H9 (cell line): ENCODE results near the gene ADAMTS16. TPM values are rescaled to one million over a fixed set of nuclear protein-coding genes. Genes with fewer than 3 reads are reported as not detected.

Experiments used
- DNase-seq: peaks from one replicate; pipeline ENCODE4 v3.0.0-alpha.2; 2017
- H2AFZ ChIP-seq: one replicate; pipeline ENCODE4 v1.6.1; 2013; ENCODE audit warnings: mild to moderate bottlenecking, low read length, control low read depth, moderate library complexity
- H2AK5ac ChIP-seq: 2 replicates; pipeline ENCODE4 v1.6.1; 2013; ENCODE audit warnings: low read length, control low read depth, mixed read lengths; ENCODE audit not compliant: insufficient read length
- H2BK120ac ChIP-seq: one replicate; pipeline ENCODE4 v1.6.1; 2013; ENCODE audit warnings: low read depth, mild to moderate bottlenecking, low read length, control low read depth, inconsistent platforms; ENCODE audit not compliant: poor library complexity, severe bottlenecking
- H2BK12ac ChIP-seq: 2 replicates; pipeline ENCODE4 v1.6.1; 2013; ENCODE audit warnings: low read length, control low read depth, mixed read lengths, low read depth; ENCODE audit not compliant: insufficient read length
- H2BK15ac ChIP-seq: 2 replicates; pipeline ENCODE4 v1.6.1; 2013; ENCODE audit warnings: low read depth, low read length, control low read depth
- H2BK20ac ChIP-seq: one replicate; pipeline ENCODE4 v1.6.1; 2013; ENCODE audit warnings: low read depth, mild to moderate bottlenecking, low read length, control low read depth, inconsistent platforms; ENCODE audit not compliant: poor library complexity, severe bottlenecking
- H2BK5ac ChIP-seq: 2 replicates; pipeline ENCODE4 v1.6.1; 2013; ENCODE audit warnings: low read length, control low read depth, mixed read lengths; ENCODE audit not compliant: insufficient read length
- H3K14ac ChIP-seq: 2 replicates; pipeline ENCODE4 v1.6.1; 2013; ENCODE audit warnings: low read length, control low read depth; ENCODE audit not compliant: insufficient read depth
- H3K18ac ChIP-seq: 2 replicates; pipeline ENCODE4 v1.6.1; 2013; ENCODE audit warnings: low read depth, mild to moderate bottlenecking, mixed read lengths, low read length, control low read depth; ENCODE audit not compliant: insufficient read length
- H3K23ac ChIP-seq: 2 replicates; pipeline ENCODE4 v1.6.1; 2013; ENCODE audit warnings: low read length, control low read depth, mixed read lengths, low read depth; ENCODE audit not compliant: insufficient read length
- H3K23me2 ChIP-seq: 2 replicates; pipeline ENCODE4 v1.6.1; 2013; ENCODE audit warnings: low read depth, mild to moderate bottlenecking, mixed read lengths, low read length, control low read depth; ENCODE audit not compliant: insufficient read length, poor library complexity, severe bottlenecking
- H3K27ac ChIP-seq: 2 replicates; pipeline ENCODE4 v1.5.1; 2013; ENCODE audit warnings: low read length, control low read depth, mixed read lengths, low read depth; ENCODE audit not compliant: insufficient read length
- H3K27me3 ChIP-seq: 2 replicates; pipeline ENCODE4 v1.6.1; 2013; ENCODE audit warnings: low read length, control low read depth, inconsistent platforms; ENCODE audit not compliant: insufficient read depth
- H3K4ac ChIP-seq: 2 replicates; pipeline ENCODE4 v1.6.1; 2013; ENCODE audit warnings: low read depth, mild to moderate bottlenecking, control low read depth, inconsistent platforms, low read length, moderate library complexity
- H3K4me1 ChIP-seq: 2 replicates; pipeline ENCODE4 v1.6.1; 2013; ENCODE audit warnings: low read length, control low read depth, inconsistent platforms; ENCODE audit not compliant: insufficient read depth
- H3K4me2 ChIP-seq: 2 replicates; pipeline ENCODE4 v1.6.1; 2013; ENCODE audit warnings: low read length, control low read depth, mixed read lengths; ENCODE audit not compliant: insufficient read length, insufficient read depth
- H3K56ac ChIP-seq: 2 replicates; pipeline ENCODE4 v1.6.1; 2013; ENCODE audit warnings: low read depth, mild to moderate bottlenecking, mixed read lengths, low read length, control low read depth; ENCODE audit not compliant: insufficient read length
- H3K79me1 ChIP-seq: 2 replicates; pipeline ENCODE4 v1.6.1; 2013; ENCODE audit warnings: low read depth, mild to moderate bottlenecking, moderate library complexity, low read length, control low read depth, inconsistent platforms; ENCODE audit not compliant: insufficient read depth, poor library complexity, severe bottlenecking
- H3K79me2 ChIP-seq: 2 replicates; pipeline ENCODE4 v1.6.1; 2013; ENCODE audit warnings: low read length, control low read depth, inconsistent platforms; ENCODE audit not compliant: insufficient read depth
- H3K9ac ChIP-seq: 2 replicates; pipeline ENCODE4 v1.6.1; 2013; ENCODE audit warnings: low read length, control low read depth, mixed read lengths; ENCODE audit not compliant: insufficient read length; ENCODE audit errors: extremely low read depth
- H3K9me3 ChIP-seq: one replicate; pipeline ENCODE4 v1.6.1; 2013; ENCODE audit warnings: low read depth, low read length, inconsistent platforms; ENCODE audit not compliant: control insufficient read depth
- H3T11ph ChIP-seq: one replicate; pipeline ENCODE4 v1.6.1; 2013; ENCODE audit warnings: mild to moderate bottlenecking, low read length, control low read depth, inconsistent platforms
- H4K20me1 ChIP-seq: one replicate; pipeline ENCODE4 v1.6.1; 2013; ENCODE audit not compliant: control insufficient read depth, insufficient read length, insufficient read depth
- H4K5ac ChIP-seq: 2 replicates; pipeline ENCODE4 v1.6.1; 2013; ENCODE audit warnings: low read depth, mild to moderate bottlenecking, mixed read lengths, low read length, control low read depth; ENCODE audit not compliant: insufficient read length
- H4K8ac ChIP-seq: replicated peaks from 2 replicates; pipeline ENCODE4 v1.6.1; 2013; ENCODE audit warnings: low read length, control low read depth, mixed read lengths, low read depth; ENCODE audit not compliant: insufficient read length
- H4K91ac ChIP-seq: 2 replicates; pipeline ENCODE4 v1.6.1; 2013; ENCODE audit warnings: low read depth, mild to moderate bottlenecking, moderate library complexity, mixed read lengths, low read length, control low read depth; ENCODE audit not compliant: insufficient read length
- H3K27ac Mint-ChIP-seq, 3 experiments: 2 replicates in 2 of 3; 3 replicates in 1 of 3; pipeline ENCODE4 v1.8.0; 2020 to 2021; ENCODE audit warnings: mixed read lengths in 3 of 3, mild to moderate bottlenecking in 1 of 3, moderate library complexity in 1 of 3
- H3K27me3 Mint-ChIP-seq: 2 replicates; pipeline ENCODE4 v1.8.0; 2021; ENCODE audit warnings: low read depth, mild to moderate bottlenecking, moderate library complexity, mixed read lengths
- H3K36me3 Mint-ChIP-seq, 3 experiments: 2 replicates in 2 of 3; 3 replicates in 1 of 3; pipeline ENCODE4 v1.8.0; 2020 to 2021; ENCODE audit warnings: low read depth in 3 of 3, mixed read lengths in 3 of 3; ENCODE audit not compliant: insufficient read depth in 1 of 3
- H3K4me1 Mint-ChIP-seq, 2 experiments: 2 replicates each; pipeline ENCODE4 v1.8.0; 2020; ENCODE audit warnings: mixed read lengths in 2 of 2
- H3K4me3 Mint-ChIP-seq, 2 experiments: 2 replicates in 1 of 2; 3 replicates in 1 of 2; pipeline ENCODE4 v1.8.0; 2020 to 2021; ENCODE audit warnings: mild to moderate bottlenecking in 2 of 2, mixed read lengths in 2 of 2, moderate library complexity in 1 of 2
- H3K9me3 Mint-ChIP-seq, 2 experiments: 2 replicates in 1 of 2; 3 replicates in 1 of 2; pipeline ENCODE4 v1.8.0; 2020; ENCODE audit warnings: mild to moderate bottlenecking in 2 of 2, mixed read lengths in 2 of 2, moderate library complexity in 1 of 2
- CTCF ChIP-seq: fragments of 200-600 bp; sonication (generic); conservative IDR thresholded peaks from 3 replicates; pipeline ENCODE4 v1.8.0; 2021; ENCODE audit warnings: antibody characterized with exemption, mild to moderate bottlenecking
- WGBS: extraction: QIAGEN DNeasy Blood & Tissue Kit; methylation state at CpG from one replicate; pipeline ENCODE4 v1.1.7; 2013; ENCODE audit warnings: missing lambda C conversion rate, low lambda C conversion rate, mixed read lengths; ENCODE audit not compliant: insufficient read length; ENCODE audit errors: extremely low coverage; 5-methylcytosine and 5-hydroxymethylcytosine counted together
- total RNA-seq: library from RNA; stranded (reverse); gene quantifications from 2 replicates; pipeline ENCODE4 v1.2.1, GENCODE V29; 2021

The ADAMTS16 gene
- total RNA-seq, 1 experiment from 2014 or later = 4.5 TPM

GRCh38 chr5:5209089-5209488 is 69.0 kb downstream of the ADAMTS16 start:
- Histone ChIP-seq H4K20me1 (no peaks in the 10 kb centered on the region), H3K4me1 (no peaks in the 10 kb centered on the region), H3K14ac (no peak overlapping the region), H2AFZ (no peak overlapping the region), H3K56ac (no peak overlapping the region), H3K27me3 (no peaks in the 10 kb centered on the region), H2BK5ac (no peak overlapping the region), H3K18ac (no peak overlapping the region), H2BK120ac (no peak overlapping the region), H3K79me2 (no peaks in the 10 kb centered on the region), H3K9ac (no peak overlapping the region), H3K23me2 (no peaks in the 10 kb centered on the region), H3K4ac (no peak overlapping the region), H3K4me2 (no peak overlapping the region), H3K23ac (no peak overlapping the region), H2BK20ac (no peak overlapping the region), H2BK12ac (no peak overlapping the region), H3K27ac (no peak overlapping the region), H3K79me1 (no peaks in the 10 kb centered on the region), H4K8ac (no peak overlapping the region), H2AK5ac (no peak overlapping the region), H2BK15ac (no peak overlapping the region), H4K91ac (no peak overlapping the region), H3T11ph (no peak overlapping the region), H4K5ac (no peak overlapping the region), H3K9me3 (no peaks in the 10 kb centered on the region)
- Mint-ChIP-seq H3K27me3 (no peaks in the 10 kb centered on the region), H3K36me3 (no peaks in the 10 kb centered on the region; a peak in 1 of 7 replicates), H3K4me1 (no peaks in the 10 kb centered on the region), H3K27ac (no peak overlapping the region), H3K9me3 (no peaks in the 10 kb centered on the region), H3K4me3 (no peak overlapping the region)
- WGBS = no CpG with 5 or more reads among the region's 5 CpGs
- DNase-seq = no peak
- no peak for TF ChIP-seq CTCF
